SK-N-SH treated with all-trans-retinoic acid at 6 μM for 48 hours (cell line): ENCODE results near the gene ALDH3A1.

Source experiments
- ATAC-seq: fragments of 200-7000 bp; cut with Tn5 transposase; 3 replicates; pipeline ENCODE4 v1.9.1; 2020; ENCODE audit warnings: mild to moderate bottlenecking, moderate library complexity
- BACH2 ChIP-seq: fragments of 250-450 bp; sonication (Bioruptor Pico); IDR thresholded peaks from 2 replicates; pipeline ENCODE4 v1.9.0; 2021; ENCODE audit warnings: mild to moderate bottlenecking, borderline replicate concordance
- CSDC2 ChIP-seq: fragments of 250-450 bp; sonication (Bioruptor Pico); IDR thresholded peaks from 2 replicates; pipeline ENCODE4 v1.5.0; 2020; ENCODE audit warnings: mild to moderate bottlenecking, moderate library complexity
- ESRRG ChIP-seq: fragments of 250-450 bp; sonication (Bioruptor Pico); IDR thresholded peaks from 2 replicates; pipeline ENCODE4 v1.6.1; 2021; ENCODE audit warnings: mild to moderate bottlenecking
- GLIS3 ChIP-seq: fragments of 250-450 bp; sonication (Bioruptor Pico); IDR thresholded peaks from 2 replicates; pipeline ENCODE4 v1.5.0; 2020; ENCODE audit warnings: mild to moderate bottlenecking, moderate library complexity
- ISL1 ChIP-seq: fragments of 250-450 bp; sonication (Bioruptor Pico); IDR thresholded peaks from 2 replicates; pipeline ENCODE4 v2.1.2; 2022; ENCODE audit warnings: mild to moderate bottlenecking, moderate library complexity
- OSR1 ChIP-seq: fragments of 250-450 bp; sonication (Bioruptor Pico); IDR thresholded peaks from 2 replicates; pipeline ENCODE4 v1.8.0; 2022; ENCODE audit warnings: moderate library complexity, mild to moderate bottlenecking, inconsistent platforms
- PPARA ChIP-seq: fragments of 250-450 bp; sonication (Bioruptor Pico); IDR thresholded peaks from 2 replicates; pipeline ENCODE4 v1.5.0; 2020; ENCODE audit warnings: mild to moderate bottlenecking, borderline replicate concordance
- RARB ChIP-seq: fragments of 250-450 bp; sonication (Bioruptor Pico); IDR thresholded peaks from 2 replicates; pipeline ENCODE4 v1.8.0; 2021; ENCODE audit warnings: mild to moderate bottlenecking, moderate library complexity
- SNAI2 ChIP-seq: fragments of 250-450 bp; sonication (Bioruptor Pico); IDR thresholded peaks from 2 replicates; pipeline ENCODE4 v1.5.0; 2020; ENCODE audit warnings: mild to moderate bottlenecking, moderate library complexity
- TCF4 ChIP-seq: fragments of 250-450 bp; sonication (Bioruptor Pico); IDR thresholded peaks from 2 replicates; pipeline ENCODE4 v1.8.0; 2021; ENCODE audit warnings: mild to moderate bottlenecking, moderate library complexity, borderline replicate concordance
- TOX ChIP-seq: fragments of 250-450 bp; sonication (Bioruptor Pico); IDR thresholded peaks from 2 replicates; pipeline ENCODE4 v1.8.0; 2021; ENCODE audit warnings: mild to moderate bottlenecking, moderate library complexity, borderline replicate concordance
- ZC3H10 ChIP-seq: fragments of 250-450 bp; sonication (Bioruptor Pico); IDR thresholded peaks from 2 replicates; pipeline ENCODE4 v1.5.1; 2021; ENCODE audit warnings: mild to moderate bottlenecking, moderate library complexity
- ZFP3 ChIP-seq: fragments of 250-450 bp; sonication (Bioruptor Pico); IDR thresholded peaks from 2 replicates; pipeline ENCODE4 v1.5.0; 2020; ENCODE audit warnings: mild to moderate bottlenecking, moderate library complexity
- ZFP30 ChIP-seq: fragments of 450-650 bp; formaldehyde crosslinking; IDR thresholded peaks from 2 replicates; pipeline ENCODE4 v1.5.0; 2022; ENCODE audit warnings: mild to moderate bottlenecking, moderate library complexity
- ZNF565 ChIP-seq: fragments of 450-650 bp; formaldehyde crosslinking; conservative IDR thresholded peaks from 2 replicates; pipeline ENCODE4 v1.5.0; 2020; ENCODE audit warnings: low read depth, mild to moderate bottlenecking, moderate library complexity
- ZNF70 ChIP-seq: fragments of 450-650 bp; formaldehyde crosslinking; IDR thresholded peaks from 2 replicates; pipeline ENCODE4 v1.5.0; 2020; ENCODE audit warnings: mild to moderate bottlenecking, moderate library complexity
- ZNF8 ChIP-seq: fragments of 450-650 bp; formaldehyde crosslinking; IDR thresholded peaks from 2 replicates; pipeline ENCODE4 v1.5.0; 2020; ENCODE audit warnings: mild to moderate bottlenecking, moderate library complexity
- TF ChIP-seq, protein P1 (sequence below): fragments of 250-450 bp; sonication (Bioruptor Pico); IDR thresholded peaks from 2 replicates; pipeline ENCODE4 v1.8.0; 2020; ENCODE audit warnings: mild to moderate bottlenecking, moderate library complexity, borderline replicate concordance
- TF ChIP-seq, protein P2 (sequence below): fragments of 250-450 bp; sonication (Bioruptor Pico); IDR thresholded peaks from 2 replicates; pipeline ENCODE4 v1.5.0; 2020; ENCODE audit warnings: mild to moderate bottlenecking, moderate library complexity
- TF ChIP-seq, protein P3 (sequence below): fragments of 250-450 bp; sonication (Bioruptor Pico); IDR thresholded peaks from 2 replicates; pipeline ENCODE4 v1.5.1; 2021; ENCODE audit warnings: mild to moderate bottlenecking, moderate library complexity
- TF ChIP-seq, protein P4 (sequence below): fragments of 250-450 bp; sonication (Bioruptor Pico); IDR thresholded peaks from 2 replicates; pipeline ENCODE4 v1.5.1; 2020; ENCODE audit warnings: low read depth, mild to moderate bottlenecking, moderate library complexity
- TF ChIP-seq, protein P5 (sequence below): fragments of 250-450 bp; sonication (Bioruptor Pico); IDR thresholded peaks from 2 replicates; pipeline ENCODE4 v1.8.0; 2021; ENCODE audit warnings: low read depth, mild to moderate bottlenecking, moderate library complexity, borderline replicate concordance

ALDH3A1 gene

DNA sequence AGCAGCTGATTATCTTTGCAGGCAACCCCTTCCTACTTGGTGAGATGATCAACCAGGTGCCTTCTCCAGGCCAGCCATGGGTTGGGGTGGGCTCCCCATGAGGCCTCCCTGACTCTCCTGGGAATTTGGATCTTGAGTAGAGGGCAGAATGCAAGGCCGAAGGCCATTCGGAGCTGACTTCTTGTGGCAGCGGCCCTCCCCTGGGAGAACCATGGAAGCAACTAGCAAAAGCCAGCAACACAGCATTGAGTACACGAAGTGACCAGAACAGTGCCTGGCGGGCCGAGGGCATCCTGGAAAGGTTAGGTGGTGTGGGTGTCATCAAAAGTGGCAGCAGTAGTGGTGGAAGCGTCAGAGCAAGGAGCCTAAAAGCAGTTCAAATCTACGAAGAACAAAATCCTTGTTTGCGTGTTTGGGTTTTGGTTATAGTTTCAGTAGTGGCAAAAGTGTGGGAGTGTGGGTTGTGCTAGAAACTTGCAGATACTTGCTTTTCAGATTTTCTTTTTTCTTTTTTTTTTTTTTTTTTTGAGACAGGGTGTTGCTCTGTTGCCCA lies 2.0 kb upstream of the ALDH3A1 start:
- TF ChIP-seq, protein P1, sequence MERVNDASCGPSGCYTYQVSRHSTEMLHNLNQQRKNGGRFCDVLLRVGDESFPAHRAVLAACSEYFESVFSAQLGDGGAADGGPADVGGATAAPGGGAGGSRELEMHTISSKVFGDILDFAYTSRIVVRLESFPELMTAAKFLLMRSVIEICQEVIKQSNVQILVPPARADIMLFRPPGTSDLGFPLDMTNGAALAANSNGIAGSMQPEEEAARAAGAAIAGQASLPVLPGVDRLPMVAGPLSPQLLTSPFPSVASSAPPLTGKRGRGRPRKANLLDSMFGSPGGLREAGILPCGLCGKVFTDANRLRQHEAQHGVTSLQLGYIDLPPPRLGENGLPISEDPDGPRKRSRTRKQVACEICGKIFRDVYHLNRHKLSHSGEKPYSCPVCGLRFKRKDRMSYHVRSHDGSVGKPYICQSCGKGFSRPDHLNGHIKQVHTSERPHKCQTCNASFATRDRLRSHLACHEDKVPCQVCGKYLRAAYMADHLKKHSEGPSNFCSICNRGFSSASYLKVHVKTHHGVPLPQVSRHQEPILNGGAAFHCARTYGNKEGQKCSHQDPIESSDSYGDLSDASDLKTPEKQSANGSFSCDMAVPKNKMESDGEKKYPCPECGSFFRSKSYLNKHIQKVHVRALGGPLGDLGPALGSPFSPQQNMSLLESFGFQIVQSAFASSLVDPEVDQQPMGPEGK: no peak
- TF ChIP-seq ZNF8 (CRISPR knock-in tag) (no peak), ZNF565 (CRISPR knock-in tag) (no peak), ESRRG (CRISPR knock-in tag) (no peak), SNAI2 (CRISPR knock-in tag) (no peak), CSDC2 (CRISPR knock-in tag) (no peak), OSR1 (CRISPR knock-in tag) (no peak), ISL1 (CRISPR knock-in tag) (no peak), ZC3H10 (CRISPR knock-in tag) (no peak), PPARA (CRISPR knock-in tag) (no peak), RARB (no peak), TOX (CRISPR knock-in tag) (no peak)
- TF ChIP-seq, protein P2, sequence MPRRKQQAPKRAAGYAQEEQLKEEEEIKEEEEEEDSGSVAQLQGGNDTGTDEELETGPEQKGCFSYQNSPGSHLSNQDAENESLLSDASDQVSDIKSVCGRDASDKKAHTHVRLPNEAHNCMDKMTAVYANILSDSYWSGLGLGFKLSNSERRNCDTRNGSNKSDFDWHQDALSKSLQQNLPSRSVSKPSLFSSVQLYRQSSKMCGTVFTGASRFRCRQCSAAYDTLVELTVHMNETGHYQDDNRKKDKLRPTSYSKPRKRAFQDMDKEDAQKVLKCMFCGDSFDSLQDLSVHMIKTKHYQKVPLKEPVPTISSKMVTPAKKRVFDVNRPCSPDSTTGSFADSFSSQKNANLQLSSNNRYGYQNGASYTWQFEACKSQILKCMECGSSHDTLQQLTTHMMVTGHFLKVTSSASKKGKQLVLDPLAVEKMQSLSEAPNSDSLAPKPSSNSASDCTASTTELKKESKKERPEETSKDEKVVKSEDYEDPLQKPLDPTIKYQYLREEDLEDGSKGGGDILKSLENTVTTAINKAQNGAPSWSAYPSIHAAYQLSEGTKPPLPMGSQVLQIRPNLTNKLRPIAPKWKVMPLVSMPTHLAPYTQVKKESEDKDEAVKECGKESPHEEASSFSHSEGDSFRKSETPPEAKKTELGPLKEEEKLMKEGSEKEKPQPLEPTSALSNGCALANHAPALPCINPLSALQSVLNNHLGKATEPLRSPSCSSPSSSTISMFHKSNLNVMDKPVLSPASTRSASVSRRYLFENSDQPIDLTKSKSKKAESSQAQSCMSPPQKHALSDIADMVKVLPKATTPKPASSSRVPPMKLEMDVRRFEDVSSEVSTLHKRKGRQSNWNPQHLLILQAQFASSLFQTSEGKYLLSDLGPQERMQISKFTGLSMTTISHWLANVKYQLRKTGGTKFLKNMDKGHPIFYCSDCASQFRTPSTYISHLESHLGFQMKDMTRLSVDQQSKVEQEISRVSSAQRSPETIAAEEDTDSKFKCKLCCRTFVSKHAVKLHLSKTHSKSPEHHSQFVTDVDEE (CRISPR knock-in tag): no peak
- TF ChIP-seq, protein P3, sequence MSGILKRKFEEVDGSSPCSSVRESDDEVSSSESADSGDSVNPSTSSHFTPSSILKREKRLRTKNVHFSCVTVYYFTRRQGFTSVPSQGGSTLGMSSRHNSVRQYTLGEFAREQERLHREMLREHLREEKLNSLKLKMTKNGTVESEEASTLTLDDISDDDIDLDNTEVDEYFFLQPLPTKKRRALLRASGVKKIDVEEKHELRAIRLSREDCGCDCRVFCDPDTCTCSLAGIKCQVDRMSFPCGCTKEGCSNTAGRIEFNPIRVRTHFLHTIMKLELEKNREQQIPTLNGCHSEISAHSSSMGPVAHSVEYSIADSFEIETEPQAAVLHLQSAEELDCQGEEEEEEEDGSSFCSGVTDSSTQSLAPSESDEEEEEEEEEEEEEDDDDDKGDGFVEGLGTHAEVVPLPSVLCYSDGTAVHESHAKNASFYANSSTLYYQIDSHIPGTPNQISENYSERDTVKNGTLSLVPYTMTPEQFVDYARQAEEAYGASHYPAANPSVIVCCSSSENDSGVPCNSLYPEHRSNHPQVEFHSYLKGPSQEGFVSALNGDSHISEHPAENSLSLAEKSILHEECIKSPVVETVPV (CRISPR knock-in tag): no peak
- TF ChIP-seq, protein P4, sequence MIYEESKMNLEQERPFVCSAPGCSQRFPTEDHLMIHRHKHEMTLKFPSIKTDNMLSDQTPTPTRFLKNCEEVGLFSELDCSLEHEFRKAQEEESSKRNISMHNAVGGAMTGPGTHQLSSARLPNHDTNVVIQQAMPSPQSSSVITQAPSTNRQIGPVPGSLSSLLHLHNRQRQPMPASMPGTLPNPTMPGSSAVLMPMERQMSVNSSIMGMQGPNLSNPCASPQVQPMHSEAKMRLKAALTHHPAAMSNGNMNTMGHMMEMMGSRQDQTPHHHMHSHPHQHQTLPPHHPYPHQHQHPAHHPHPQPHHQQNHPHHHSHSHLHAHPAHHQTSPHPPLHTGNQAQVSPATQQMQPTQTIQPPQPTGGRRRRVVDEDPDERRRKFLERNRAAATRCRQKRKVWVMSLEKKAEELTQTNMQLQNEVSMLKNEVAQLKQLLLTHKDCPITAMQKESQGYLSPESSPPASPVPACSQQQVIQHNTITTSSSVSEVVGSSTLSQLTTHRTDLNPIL: no peak
- TF ChIP-seq, protein P5, sequence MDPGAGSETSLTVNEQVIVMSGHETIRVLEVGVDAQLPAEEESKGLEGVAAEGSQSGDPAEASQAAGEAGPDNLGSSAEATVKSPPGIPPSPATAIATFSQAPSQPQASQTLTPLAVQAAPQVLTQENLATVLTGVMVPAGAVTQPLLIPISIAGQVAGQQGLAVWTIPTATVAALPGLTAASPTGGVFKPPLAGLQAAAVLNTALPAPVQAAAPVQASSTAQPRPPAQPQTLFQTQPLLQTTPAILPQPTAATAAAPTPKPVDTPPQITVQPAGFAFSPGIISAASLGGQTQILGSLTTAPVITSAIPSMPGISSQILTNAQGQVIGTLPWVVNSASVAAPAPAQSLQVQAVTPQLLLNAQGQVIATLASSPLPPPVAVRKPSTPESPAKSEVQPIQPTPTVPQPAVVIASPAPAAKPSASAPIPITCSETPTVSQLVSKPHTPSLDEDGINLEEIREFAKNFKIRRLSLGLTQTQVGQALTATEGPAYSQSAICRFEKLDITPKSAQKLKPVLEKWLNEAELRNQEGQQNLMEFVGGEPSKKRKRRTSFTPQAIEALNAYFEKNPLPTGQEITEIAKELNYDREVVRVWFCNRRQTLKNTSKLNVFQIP (CRISPR knock-in tag): no peak
- no peak for ATAC-seq

DNA sequence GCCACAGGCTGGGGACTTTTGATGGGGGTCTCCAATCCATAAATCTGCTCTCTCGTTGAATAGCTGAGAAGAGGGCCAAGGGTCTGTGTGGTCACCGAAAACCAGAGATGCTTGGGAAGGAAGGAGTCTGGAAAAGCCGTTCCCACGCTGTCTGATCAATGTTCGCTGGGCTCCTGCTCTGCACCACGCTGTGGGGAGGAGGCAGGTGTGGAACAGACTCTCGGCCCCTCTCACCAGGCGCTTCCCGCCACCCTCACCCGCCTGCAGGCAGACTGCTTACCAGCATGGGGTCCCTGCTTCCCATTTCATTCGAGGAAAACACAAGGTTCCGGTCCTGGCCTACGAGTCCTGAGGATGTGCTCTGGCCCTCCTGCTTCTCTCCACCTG lies 702 bp upstream of the ALDH3A1 start:
- TF ChIP-seq ESRRG (CRISPR knock-in tag) (no peak), ZNF8 (CRISPR knock-in tag) (no peak), TOX (CRISPR knock-in tag) (no peak), SNAI2 (CRISPR knock-in tag) (no peak), TCF4 (CRISPR knock-in tag) (no peak), PPARA (CRISPR knock-in tag) (no peak), ZFP3 (no peak)
- TF ChIP-seq, protein P5 (CRISPR knock-in tag): no peak
- ATAC-seq: no peak

DNA sequence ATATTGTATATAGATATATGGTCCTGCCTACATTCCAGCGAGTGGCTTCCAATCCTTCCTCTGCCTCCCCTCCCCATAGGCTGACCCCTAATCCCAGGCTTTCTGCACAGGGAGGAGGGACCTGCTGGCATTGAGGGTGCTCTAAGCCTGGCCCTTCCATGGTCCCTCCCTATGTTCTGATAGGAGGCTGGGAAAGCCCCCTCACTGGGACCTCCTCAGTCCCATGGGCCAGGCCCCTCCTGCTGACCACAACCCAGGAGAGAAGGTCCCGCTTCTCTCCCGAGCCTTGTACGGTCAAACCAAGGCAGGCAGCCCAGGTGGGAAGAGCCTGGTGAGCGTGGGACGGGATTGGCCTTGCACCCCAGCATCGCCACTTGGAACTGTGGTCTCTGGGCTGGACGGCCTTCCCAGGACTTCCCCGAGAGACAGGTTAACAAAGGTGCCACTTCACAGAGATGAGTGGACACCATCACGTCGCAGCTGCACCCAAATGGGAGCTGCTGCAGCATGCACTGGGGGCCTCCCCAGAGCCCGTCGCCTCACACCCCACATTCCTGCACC lies 859 bp downstream of the ALDH3A1 start:
- no peak for ATAC-seq
- TF ChIP-seq ZNF70 (CRISPR knock-in tag) (no peak), ZNF565 (CRISPR knock-in tag) (no peak), TOX (CRISPR knock-in tag) (no peak), BACH2 (CRISPR knock-in tag) (no peak), TCF4 (CRISPR knock-in tag) (no peak), ZFP30 (no peak), GLIS3 (no peak), ZC3H10 (CRISPR knock-in tag) (no peak)
- TF ChIP-seq, protein P4: no peak
- TF ChIP-seq, protein P5 (CRISPR knock-in tag): no peak
